IPS DF 4.7 (cell line): ENCODE results near the gene LRRC8C.

Experiments used
- DNase-seq: peaks from one replicate; pipeline ENCODE4 v3.0.0-alpha.2; 2013; ENCODE audit warnings: low spot score; ENCODE audit errors: extremely low read depth

Gene LRRC8C

DNA sequence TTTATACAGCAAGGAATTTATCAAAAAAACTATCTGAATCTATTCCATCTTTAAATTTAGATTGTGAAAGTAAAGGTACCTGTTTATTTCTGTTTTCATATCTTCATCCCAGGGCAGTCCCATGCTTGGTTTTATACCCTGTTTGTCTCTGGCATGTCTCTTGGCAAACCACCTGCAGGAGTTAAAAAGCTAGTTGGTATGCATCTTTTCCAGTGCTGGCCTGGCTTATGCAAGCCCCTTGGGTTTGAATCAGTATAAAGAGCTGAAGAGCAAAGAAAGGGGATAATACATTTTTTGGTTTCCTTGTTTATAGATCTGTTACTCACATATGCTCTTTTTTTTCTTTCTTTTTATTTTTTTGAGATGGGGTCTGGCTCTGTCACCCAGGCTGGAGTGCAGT lies 37.8 kb downstream of the LRRC8C start:
- DNase-seq = no peak

DNA sequence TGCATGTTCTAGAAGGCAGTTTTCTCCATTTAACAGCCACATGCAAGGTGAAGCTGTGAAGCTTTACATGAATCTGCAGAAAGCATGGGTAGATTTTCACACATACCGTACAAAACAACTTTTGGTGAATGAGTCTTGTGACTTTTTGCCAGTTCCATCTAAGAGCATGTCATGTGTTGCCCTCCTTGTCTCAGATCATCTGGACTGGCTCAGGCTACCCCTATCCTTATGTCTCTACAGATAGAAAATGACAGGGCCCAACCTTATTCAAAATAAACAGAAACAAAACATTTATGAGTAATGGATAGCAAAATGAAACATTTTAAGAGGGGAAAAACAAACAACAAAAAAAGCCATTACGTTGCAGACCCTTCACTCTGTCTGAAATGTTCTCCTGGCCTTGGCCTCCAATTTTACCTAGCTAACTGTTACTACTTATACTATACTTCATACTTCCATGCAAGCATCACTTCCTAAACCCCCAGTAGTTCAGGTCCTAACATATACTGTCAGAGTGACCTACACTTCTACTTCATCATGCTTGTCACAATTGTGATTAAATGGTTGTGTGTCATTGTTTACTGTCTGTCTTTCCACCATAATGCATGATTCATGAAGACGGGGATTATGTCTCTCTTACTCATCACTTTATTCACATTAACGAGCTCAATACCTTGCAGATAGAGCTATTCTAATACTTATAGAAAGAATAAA lies 39.0 kb downstream of the LRRC8C start:
- DNase-seq = no peak

DNA sequence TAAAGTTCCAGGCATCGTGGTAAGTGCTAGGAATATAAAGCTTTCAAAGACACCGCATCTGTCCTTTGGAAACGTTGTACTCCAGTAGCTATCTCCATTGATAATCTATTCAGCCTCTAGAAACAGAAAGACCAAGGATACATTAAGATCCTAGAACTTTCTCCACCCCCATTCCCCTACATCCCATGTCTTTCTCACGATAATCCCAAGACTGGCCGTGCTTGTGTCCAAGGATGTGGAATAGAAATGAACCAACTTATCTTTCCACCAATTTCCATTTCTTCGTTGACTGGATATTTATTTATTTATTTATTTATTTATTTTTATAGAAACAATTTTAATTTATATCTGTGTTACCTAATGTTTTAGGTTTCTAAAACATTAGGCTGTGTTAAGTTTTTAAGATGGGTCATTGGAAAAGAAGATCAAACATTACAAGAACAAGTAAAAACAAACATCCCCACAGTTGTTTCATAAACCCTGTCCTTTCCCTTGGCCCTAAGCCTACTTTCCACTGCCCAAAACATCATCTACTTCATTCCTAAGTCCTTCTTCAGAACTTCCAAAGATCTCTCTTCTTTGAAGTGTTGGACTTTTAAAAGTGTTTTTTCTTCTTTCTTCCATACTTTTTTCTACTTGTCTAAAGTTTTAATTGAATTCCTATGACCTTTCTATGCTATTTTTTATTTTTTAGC lies 39.7 kb downstream of the LRRC8C start:
- DNase-seq = no peak

DNA sequence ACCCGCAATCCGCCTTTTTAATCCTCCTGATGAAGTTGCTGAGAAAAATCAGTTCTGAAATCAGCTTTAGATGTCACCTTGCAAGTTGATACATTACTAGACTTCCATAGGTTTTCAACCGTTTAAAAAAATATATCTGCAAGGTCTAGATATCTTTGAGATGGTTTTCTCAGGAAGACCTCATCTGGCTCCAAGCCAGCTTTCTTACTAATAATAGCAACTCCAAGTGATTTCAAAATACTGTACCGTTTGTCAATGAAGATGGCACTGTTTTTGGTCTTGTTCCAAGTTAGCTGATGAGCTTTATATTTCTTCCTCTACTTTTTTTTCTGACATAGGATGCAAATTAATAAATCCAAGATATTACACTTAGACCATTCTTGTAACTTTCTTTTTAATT lies 40.3 kb downstream of the LRRC8C start:
- DNase-seq = no peak

DNA sequence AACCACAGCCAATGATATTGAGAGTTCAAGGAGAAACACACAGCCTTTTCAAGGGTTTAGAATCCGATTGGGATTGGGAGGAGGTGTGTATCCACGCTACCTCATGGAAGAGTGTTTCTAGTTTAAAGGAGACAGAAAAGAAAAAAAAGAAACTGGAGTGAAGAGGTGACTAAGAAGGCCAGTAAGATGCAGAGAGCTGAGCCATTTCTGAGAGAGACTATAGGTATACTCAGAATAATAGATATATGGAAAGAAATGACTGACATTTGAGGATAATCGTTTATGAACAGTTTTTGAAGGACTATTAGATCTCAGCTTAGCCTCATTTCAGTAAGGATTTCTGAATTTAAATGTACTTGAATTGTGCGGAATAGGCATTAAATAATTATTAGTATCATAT lies 42.8 kb downstream of the LRRC8C start:
- no peak for DNase-seq

DNA sequence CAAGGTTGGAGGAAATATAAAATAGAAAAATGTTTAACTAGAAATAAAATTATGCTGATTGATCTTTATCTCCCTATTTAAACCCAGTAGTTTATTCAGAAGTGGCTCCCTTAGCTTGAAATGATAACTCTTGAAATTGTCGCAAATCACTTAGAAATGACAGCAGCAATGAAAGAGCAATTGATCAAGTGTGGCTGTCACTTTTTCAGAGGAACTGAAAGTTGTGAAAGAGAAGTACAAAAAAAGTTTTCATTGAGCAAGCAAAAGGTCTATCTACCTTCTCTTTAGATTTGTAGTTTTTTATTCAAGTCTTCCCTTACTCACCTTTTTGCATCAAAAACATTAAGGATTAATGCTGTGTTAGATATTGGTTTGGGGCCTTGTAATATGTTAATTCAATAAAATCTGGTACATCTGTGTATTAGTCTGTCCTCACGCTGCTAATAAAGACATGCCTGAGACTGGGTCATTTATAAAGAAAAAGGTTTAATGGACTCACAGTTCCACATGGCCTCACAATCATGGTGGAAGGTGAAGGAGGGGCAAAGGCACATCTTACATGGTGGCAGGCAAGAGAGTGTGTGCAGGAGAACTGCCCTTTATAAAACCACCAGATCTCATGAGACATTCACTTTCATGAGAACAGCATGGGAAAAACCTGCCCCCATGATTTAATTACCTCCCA lies 48.3 kb downstream of the LRRC8C start:
- DNase-seq = no peak

DNA sequence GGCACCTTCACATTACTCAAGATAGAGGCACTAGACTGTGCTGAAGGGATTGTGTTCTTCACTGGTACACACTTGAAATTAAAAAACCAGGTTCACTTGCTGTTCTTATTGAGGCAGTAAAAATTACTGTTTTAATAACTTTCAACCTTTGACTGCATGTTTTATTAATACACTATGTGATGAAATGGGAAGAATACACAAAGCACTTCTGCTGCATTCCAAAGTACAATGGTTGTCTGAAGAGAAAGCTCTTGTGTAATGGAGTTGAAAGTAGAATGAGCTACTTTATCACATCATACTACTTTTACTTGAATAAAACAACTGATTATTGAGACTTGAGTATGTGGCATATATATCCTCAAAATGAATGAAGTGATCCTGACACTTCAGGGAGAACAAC lies 49.7 kb downstream of the LRRC8C start:
- DNase-seq = no peak

DNA sequence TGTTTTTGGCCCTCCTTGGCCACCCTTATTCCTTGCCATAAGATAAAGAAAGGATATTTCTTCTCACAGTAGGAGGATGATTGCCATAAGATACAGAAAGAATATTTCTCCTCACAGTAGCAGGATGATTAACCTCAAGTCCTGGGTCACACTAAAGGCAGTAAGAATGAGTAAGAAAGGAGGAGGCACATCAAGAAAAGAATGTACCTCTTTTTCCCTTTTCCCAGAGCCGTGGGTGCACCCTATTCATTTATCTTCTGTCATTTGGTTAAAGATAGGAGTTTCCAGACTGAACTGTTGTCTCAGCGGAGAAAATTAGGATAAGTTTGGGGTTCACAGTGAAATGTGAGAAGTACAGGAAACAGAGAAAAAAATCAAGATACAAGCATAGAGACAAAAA lies 52.5 kb downstream of the LRRC8C start:
- DNase-seq = no peak

DNA sequence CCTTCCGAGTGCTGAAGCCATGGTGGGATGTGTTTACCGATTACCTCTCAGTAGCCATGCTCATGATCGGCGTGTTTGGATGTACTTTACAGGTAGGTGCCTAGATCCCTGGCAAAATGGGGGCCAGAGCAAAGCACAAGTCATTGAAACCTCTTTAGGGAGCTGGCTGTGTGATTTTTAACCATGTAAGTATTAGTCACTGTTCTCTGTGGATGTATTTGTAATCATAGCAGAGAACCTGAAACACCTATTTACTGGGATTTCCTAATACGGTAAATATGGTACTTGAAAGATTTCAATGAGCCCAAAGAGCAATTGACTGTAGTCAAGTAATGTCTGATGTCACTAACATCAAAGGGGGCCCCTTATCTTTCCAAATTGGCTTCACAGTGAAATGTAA lies 53.6 kb downstream of the LRRC8C start:
- DNase-seq = no peak

DNA sequence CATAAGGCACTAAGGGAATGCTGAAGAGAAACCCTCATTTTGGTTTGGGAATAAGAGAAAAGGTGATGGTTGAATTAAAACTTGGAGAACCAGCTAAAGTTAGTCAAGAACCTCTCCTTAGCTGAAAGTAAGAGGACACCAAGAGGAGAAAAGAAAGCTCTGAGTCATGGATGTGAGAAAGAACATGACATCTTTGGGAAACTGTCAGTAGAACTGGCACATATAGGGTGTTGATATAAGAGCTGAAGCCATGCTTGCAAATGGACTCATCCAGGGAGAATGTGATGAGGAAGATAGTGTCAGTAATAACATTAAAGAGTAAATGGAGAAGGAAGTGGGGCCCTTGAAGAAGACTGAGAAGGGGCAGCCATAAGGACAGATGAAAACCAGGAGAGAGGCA lies 54.3 kb downstream of the LRRC8C start:
- DNase-seq = no peak

DNA sequence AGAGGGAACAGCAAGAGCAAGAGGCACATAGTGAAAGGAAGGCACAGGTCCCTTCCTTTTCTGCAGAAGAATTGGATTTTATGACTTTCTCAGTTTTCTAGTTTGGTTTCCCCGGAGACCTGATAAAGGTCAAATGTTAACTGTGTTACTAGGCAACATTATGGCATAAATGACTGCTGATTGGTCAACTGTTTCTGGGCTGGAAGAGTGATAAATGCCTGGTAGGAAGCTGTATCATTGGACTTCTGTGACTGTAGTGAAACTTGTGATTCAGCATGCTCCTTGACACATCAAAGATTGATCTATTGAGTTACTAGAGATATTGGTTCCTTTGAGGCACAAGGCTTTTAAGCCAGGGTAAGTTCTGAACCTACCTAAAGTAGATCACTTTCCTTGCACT lies 55.7 kb downstream of the LRRC8C start:
- no peak for DNase-seq

DNA sequence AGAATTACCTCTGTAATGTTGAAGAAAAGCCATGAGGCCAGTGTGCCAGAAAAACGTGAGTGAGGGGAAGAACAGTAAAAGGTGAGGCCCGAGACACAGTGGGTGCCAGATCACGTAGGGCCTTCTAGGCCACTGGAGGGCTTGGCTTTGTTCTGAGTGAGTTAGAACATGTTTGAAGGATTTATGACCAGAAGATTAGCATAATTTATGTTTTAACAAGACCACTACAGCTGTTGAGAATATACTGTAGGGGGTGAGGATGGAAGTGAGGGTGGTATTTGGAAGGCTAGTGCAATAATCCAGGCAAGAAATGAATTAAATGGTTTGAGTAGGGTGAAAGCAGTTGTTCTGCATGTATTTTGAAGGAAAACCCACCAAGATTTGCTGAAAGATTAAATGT lies 56.3 kb downstream of the LRRC8C start:
- no peak for DNase-seq

DNA sequence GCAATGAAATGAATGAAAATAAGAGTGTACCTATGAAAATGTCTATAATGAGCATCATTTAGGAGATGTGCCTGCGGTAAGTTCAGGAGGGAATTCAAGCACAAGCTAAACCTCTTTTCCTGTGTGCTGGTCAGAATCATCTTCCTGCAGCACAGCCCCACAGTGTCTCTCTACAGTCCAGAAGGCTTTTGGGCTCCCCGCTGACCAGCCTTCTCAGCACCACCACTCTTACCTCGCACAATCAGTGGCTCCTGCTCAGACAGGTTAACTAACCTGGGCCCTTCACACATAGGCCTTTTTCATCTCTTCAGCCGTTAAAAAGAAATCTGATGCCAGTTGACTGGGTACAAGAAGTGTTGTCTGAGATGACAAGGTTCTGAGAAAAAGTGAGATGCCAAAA lies 57.7 kb downstream of the LRRC8C start:
- no peak for DNase-seq

DNA sequence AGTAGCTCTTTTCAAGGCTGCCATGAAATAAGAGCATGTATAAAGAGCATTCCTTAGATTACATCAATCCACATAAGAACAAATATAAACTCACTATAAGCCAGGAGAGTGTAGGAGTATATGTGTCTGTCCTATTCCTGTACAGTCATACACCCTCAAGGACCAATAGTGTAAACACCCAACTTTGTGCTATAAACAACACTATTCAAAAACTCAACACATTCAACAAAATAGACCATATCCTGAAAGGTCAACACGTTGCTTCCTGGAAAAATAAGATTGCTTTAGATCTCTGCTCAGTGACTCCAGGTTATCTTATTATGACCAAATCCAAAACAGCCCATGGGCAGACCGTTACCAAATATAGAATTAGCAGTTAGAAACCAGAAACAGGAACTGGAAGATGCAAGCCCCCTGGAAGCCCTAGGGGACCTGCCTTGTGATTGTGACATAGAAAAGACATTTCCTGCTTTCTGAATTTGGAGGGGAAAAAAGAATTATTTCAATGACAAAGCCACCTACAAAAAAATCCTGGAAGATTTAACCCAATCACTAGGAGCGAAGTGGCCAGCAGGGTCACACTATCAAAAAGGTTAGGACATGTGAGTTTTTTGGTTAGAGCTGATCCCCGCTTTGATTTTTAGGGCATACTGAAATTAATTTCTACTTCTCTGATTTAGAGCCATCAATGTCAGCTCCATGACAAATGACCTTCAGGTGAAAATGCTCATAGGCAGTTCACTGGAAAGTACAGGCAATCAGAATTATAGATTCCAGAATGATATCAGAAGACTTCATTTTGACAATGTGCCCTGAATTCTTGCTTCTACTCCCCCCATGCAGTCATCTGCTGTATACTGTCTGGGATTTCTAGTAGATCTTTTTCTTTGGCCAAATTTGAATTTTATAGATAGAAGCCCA lies 59.9 kb downstream of the LRRC8C start:
- no peak for DNase-seq

DNA sequence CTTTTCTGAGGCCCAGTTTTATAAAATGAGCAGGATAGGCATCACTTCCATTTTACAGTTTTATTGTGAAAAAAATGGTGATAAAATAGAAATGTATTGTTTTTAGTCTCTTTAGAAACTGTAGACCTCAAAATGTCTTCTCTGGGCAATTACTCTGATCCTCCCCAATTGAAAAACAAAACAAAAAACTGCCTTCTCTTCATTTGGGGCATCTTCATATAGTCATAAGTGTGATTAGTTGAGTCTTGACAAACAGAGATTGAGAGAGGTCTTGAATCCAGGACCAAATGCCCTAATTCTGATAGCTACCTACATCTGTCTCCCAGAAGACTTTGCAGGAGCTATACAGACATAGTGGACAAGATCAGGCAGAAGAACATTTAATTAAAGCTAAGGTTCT lies 62.9 kb downstream of the LRRC8C start:
- DNase-seq = no peak

DNA sequence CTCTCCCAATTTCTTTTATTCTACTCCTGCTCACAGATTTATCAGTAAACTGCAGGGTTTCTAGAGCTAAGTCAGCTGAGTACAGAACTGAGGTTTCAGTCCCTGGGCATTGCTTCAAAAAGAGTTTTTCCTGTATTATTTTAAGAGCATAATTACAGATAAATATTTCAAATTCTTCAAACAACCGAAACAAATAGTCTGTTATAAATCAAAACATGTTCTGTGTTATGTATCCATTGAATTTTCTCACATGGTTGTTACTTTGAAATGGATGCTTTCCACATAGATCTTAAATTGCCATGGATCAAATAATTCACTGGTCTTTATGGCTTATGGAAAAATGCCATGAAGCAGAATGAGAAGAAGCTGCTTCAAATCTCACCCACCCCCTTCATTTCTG lies 64.5 kb downstream of the LRRC8C start:
- DNase-seq = no peak

DNA sequence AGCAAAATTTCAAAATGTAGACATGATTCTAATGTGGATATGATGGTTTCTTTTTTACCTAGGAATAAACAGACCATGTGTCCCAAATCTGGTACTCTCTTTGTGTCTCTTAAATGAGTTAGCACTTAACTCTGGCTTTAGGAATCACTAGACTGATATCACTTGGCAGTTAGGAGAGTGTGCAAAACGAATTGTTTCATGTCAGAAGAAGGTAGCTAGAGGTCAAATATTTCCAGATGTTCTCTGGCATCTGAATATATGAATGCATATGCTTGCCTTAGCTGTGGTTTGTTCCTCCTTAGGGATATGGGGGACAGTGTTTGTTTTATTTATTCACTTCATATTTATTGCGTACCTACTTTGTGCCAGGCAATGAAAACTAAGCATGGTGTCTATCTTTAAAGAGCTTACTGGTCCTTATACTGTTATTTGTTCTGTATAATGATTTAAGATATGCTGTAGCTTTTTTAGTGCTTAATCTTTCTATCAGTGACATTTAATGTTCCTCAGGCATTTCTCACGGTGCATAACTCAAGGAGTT lies 65.2 kb downstream of the LRRC8C start:
- DNase-seq = no peak

DNA sequence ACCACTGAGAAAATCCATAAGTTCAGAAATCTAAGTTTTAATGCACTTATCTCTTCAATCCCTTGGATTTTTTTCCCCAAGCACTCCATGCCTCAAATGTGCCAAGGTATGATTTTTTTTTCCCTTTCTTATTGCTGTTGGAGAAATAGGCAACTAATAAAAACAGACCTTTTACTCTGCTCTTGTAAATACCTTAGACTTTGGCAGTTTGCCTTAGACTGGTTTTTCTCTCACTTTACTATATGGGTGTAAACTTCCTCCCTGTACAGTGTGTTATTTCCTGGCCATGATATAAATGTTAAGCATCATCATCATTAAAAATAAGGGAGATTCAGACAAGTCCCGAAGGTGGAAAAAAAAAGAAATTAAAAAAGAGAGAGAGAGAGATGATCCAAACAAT lies 65.7 kb downstream of the LRRC8C start:
- DNase-seq = no peak

DNA sequence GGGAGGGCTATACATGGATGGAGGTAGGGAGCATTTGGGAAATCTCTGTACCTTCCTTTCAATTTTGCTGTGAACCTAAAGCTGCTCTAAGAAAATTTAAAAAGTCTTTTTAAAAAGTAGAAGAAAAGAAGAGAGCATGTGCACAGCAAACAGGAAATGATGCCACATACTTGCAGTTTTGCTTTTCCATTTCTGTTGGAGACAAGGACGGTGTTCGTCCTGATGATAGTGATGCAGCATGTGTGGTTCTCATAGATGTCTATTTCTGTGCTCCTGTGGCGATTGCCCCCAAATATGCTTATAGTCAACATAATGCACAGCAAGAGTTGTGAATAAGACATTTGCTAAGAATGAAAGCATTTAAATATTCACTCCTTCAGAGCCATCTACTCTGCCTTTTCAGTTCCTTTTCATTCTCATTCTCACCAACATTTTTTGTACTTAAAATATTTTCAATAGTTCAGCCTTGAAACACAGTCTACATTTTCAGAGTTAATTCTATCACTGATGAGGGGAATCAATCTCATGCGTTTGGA lies 66.6 kb downstream of the LRRC8C start:
- DNase-seq = no peak

DNA sequence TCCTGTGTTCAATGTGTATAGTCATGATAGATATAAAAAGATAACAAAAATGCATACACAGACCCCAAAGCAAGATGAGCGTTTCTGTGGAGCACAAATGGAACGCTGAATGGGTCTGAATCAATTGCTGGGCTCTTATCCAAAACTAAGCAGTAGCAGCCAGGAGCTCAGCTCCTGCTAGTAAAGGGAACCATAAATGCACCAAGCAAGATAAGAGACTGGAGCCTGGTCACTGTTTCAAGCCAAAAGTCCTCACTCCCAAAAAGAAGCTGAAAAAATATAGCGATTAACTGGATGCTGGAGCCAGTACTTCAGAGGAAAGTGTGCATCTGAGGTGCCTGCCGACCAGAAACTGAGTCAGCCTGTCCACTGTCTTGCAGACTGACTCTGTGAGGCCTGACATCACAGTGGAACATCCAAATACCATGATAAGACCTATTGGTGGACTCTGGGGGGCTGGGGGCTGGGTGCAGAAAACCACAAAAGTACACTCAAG lies 68.9 kb downstream of the LRRC8C start:
- DNase-seq = no peak

DNA sequence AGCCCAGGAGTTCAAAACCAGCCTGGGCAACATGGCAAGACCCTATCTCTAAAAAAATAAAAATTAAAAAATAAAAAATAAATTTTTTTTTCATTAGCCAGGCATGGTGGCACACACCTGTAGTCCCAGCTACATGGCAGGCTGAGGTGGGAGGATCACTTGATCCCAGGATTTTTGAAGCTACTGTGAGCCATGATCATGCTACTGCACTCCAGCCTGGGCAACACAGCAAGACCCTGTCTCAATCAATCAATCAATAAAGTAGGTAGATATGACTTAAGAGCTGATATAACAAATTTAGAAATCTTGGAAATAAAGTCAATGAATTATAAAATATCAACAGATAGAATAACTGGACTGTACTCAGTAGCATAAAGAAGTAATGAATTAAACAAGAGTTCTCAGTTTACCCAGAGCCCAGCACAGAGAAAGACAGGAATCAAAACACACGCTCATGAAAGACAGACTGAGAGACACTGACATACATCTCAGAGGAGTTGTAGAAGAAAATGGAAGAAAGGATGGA lies 69.7 kb downstream of the LRRC8C start:
- no peak for DNase-seq
